Measurements from ENCODE around the gene VPS54.

The VPS54 gene

DNA sequence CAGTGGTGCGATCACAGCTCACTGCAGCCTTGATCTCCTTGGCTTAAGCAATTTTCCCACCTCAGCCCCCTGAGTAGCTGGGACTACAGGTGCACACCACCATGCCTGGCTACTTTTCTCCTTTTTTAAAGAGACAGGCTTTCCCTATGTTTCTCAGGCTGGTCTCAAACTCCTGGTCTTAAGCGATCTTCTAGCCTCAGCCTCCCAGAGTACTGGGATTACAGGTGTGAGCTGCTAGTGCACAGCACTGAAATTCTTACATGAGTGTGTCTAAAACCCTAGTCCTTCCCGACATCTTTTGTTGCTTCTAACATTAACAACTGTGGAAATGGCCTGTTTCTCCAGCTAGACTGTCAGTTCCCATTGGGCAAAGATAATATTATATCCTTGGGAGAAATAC lies 174.6 kb downstream of the VPS54 start:
- TF ChIP-seq POLR2AphosphoS5 (IDR thresholded peaks at IDR 0.05; ENCODE audit: low read depth, low read length) (no peak), SIN3A (IDR thresholded peaks at IDR 0.05; ENCODE audit: borderline replicate concordance, insufficient read depth, low read length) (no peak)

- no peak for TF ChIP-seq TAF1 (IDR thresholded peaks at IDR 0.05; ENCODE audit: borderline replicate concordance, insufficient read depth, low read length)
- TF ChIP-seq, protein P1, sequence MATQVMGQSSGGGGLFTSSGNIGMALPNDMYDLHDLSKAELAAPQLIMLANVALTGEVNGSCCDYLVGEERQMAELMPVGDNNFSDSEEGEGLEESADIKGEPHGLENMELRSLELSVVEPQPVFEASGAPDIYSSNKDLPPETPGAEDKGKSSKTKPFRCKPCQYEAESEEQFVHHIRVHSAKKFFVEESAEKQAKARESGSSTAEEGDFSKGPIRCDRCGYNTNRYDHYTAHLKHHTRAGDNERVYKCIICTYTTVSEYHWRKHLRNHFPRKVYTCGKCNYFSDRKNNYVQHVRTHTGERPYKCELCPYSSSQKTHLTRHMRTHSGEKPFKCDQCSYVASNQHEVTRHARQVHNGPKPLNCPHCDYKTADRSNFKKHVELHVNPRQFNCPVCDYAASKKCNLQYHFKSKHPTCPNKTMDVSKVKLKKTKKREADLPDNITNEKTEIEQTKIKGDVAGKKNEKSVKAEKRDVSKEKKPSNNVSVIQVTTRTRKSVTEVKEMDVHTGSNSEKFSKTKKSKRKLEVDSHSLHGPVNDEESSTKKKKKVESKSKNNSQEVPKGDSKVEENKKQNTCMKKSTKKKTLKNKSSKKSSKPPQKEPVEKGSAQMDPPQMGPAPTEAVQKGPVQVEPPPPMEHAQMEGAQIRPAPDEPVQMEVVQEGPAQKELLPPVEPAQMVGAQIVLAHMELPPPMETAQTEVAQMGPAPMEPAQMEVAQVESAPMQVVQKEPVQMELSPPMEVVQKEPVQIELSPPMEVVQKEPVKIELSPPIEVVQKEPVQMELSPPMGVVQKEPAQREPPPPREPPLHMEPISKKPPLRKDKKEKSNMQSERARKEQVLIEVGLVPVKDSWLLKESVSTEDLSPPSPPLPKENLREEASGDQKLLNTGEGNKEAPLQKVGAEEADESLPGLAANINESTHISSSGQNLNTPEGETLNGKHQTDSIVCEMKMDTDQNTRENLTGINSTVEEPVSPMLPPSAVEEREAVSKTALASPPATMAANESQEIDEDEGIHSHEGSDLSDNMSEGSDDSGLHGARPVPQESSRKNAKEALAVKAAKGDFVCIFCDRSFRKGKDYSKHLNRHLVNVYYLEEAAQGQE (IDR thresholded peaks at IDR 0.05; ENCODE audit: insufficient read depth in 1 of 2, low read depth in 2 of 2, low read length in 2 of 2) = no peak
Observed at GRCh38 chr2:63843791-63844190, 175.4 kb downstream of the VPS54 start.

DNA sequence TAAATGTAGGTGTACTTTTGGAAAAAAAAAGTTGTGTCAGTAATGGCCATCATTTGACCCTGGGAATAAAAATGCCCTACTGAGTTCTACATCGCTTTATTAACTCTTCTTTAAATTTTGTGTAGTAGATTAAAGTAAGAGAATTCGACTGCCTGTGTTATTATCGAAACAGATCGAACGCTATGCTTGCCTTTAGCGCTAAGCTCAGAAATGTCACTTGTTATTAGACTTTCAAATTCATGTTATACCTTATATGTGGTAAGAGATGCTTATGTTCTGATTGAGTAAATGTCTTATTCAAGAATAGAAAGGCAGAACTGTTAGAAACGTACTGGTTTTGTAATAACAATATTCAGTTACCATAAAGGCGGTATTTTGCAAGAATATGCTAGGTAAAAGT lies 176.1 kb downstream of the VPS54 start:
- TF ChIP-seq POLR2AphosphoS5 (IDR thresholded peaks at IDR 0.05; ENCODE audit: low read depth, low read length) = no peak
- TF ChIP-seq, protein P1 (IDR thresholded peaks at IDR 0.05; ENCODE audit: insufficient read depth in 1 of 2, low read depth in 2 of 2, low read length in 2 of 2) = no peak
- no peak for TF ChIP-seq TAF1 (IDR thresholded peaks at IDR 0.05; ENCODE audit: borderline replicate concordance, insufficient read depth, low read length)

DNA sequence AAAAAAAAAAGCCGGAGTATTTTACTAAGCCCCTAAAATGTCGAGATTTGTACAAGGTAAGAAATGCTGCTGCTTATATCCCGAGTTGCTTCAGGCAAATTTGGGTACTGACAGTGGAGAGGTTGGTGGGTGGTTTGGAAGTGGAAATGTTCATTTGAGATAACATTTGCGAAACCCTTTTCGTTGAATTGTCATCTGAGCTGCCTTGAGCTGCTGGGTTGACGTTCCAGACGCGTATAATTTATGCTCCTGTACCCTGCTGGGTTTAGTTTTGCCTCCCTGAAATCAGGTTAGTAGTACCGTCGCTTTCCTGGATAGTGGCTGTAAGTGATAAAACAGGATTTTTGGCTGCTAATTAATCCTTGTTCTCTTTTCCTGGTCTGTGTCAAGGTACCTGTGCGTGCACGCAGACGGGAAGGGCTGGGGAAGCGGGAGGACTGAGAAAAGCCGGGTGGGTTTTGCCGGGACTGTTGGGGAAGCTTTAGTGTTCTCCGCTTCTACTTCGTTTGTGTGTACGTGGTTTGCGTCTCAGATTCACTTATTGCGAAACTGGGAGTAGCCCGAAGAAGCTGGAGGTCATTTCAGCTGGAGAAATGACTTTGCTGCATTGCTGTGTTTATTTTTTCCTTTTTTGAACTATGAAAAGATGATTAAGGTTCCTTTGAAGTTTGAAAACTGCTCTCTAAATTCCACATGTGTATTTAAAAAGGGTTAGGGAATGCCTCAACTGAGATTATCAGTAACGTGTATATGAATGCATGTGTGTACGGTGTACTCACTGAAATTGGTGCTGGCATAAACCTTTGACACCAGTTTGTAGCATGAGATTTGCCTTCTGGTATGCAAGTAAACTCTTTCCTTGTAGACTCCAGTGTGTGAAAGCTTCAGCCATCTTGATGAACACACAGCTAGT lies 176.8 kb downstream of the VPS54 start:
- TF ChIP-seq POLR2AphosphoS5 (IDR thresholded peaks at IDR 0.05; ENCODE audit: low read depth, low read length) = no peak
- TF ChIP-seq TAF1 (IDR thresholded peaks at IDR 0.05; ENCODE audit: borderline replicate concordance, insufficient read depth, low read length) = peak; percentile 56; the same call in 1 of the 2 replicates
- TF ChIP-seq, protein P1 (IDR thresholded peaks at IDR 0.05; ENCODE audit: insufficient read depth in 1 of 2, low read depth in 2 of 2, low read length in 2 of 2) = no peak
- TF ChIP-seq FOXP2 (optimal IDR thresholded peaks at IDR 0.05; ENCODE audit: borderline replicate concordance, extremely low read depth, extremely low read length, insufficient read depth) = no peak
- no peak; the same call in 1 of the 2 replicates for TF ChIP-seq SIN3A (IDR thresholded peaks at IDR 0.05; ENCODE audit: borderline replicate concordance, insufficient read depth, low read length)
